ENCODE data around the gene GRIN3B.
A peak's percentile ranks its signal among the peaks of the same experiment; 100 is the strongest.
"Not testable (repeated sequence)": the region's sequence is repeated elsewhere in the genome, so short reads cannot be mapped to it uniquely, and the experiment has no call there.

Gene GRIN3B

DNA sequence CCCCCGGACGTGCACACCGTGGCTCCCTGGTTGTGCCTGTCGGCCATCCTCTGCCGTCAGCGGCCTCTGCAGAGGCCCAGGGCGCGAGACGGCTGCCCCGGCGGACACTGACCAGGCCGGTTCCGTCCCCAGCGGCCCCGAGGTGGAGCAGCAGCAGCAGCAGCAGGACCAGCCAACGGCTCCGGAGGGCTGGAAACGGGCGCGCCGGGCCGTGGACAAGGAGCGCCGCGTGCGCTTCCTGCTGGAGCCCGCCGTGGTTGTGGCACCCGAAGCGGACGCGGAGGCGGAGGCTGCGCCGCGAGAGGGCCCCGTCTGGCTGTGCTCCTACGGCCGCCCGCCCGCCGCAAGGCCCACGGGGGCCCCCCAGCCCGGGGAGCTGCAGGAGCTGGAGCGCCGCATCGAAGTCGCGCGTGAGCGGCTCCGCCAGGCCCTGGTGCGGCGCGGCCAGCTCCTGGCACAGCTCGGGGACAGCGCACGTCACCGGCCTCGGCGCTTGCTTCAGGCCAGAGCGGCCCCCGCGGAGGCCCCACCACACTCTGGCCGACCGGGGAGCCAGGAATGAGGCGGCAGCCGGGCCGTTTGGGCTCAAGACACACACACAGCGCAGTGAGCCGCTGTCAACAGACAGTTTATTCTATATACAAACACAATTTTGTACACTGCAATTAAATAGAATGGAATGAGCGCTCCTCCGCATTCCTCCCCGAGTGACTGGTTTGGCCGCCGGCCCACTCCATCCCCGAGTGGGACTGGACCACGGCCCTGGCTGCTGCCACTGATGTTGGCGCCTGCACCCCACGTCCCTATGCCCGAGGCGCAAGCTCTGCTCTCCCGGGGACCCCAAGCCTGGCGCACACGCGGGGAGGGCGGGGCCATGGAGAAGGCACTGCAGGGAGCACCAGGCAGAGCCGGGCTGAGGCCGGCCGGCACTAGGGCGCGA is 9.1 kb downstream of the GRIN3B start:
- DNase-seq: no peak

DNA sequence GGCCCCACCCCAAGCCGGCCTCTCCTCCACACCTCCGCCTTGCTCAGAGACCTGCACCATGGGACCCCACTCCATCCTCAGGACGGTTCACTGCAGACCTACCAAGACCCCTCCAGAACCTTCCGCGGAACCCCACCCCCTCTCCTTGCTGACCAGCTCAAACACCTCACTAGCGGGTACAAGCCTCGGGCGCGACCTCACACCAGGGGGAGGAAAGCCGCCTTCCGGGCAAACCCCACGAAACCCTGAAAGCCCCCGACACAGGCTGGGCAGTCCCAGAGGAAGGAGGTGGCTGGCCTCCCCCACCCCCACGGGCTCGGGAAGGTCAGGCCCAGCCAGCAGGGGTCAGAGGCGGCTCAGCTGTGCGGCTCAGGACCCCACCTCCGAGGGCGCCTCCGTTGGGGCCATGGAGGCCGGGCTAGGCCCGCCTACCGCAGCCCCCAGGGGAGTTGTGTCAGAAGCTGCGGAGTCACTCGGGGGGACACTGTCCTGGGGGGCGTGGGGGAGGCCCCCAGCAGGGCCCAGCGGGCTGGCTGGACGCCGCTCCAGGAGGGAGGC is 9.8 kb downstream of the GRIN3B start:
- no peak for DNase-seq

GRCh38 chr19:1010586-1011510 is 10.6 kb downstream of the GRIN3B start:
- no peak for DNase-seq

DNA sequence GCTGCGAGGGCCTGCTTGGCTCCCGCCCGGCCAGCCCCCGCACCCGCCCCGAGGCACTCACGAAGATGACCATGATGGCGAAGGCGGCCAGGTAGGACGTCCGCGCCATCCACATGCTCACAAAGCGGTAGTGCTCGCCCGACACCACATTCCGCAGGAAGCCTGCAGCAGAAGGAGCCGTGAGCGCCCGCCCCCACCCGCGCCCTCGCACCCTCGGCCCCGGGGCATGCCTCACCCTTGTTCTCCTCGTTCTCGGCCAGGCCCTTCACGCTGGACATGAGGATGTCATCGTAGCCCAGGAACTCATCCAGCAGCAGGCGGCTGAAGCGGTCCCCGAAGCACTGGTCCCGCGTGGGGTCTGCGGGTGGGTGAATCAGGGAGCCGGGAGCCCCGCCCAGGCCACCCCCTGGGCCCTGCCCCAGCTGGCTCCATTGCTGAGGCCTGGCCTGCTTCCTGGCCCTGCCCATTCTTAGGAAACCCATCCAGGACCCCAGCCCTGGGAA is 11.7 kb downstream of the GRIN3B start:
- DNase-seq: no peak

GRCh38 chr19:1012334-1012733 is 12.1 kb downstream of the GRIN3B start:
- no peak for DNase-seq

DNA sequence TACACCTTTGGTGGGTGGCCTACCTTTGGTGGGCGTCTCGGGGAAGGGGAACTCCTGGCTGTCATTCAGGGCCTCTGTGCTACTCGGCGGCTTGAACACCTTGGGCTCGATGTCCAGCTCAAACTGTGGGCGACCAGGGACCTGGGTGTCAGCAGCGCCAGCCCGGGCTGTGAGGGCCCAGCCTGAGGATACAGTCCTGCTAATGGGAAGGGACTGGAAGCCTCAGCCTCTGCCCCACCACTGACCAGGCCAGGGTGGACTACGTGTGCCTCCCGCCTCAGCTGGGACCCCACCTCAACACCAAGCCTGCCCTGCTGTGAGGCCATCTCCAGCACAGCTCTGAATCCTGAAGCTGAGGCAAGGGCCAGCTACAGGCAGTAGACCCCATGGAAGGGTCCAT is 13.0 kb downstream of the GRIN3B start:
- DNase-seq: no peak

DNA sequence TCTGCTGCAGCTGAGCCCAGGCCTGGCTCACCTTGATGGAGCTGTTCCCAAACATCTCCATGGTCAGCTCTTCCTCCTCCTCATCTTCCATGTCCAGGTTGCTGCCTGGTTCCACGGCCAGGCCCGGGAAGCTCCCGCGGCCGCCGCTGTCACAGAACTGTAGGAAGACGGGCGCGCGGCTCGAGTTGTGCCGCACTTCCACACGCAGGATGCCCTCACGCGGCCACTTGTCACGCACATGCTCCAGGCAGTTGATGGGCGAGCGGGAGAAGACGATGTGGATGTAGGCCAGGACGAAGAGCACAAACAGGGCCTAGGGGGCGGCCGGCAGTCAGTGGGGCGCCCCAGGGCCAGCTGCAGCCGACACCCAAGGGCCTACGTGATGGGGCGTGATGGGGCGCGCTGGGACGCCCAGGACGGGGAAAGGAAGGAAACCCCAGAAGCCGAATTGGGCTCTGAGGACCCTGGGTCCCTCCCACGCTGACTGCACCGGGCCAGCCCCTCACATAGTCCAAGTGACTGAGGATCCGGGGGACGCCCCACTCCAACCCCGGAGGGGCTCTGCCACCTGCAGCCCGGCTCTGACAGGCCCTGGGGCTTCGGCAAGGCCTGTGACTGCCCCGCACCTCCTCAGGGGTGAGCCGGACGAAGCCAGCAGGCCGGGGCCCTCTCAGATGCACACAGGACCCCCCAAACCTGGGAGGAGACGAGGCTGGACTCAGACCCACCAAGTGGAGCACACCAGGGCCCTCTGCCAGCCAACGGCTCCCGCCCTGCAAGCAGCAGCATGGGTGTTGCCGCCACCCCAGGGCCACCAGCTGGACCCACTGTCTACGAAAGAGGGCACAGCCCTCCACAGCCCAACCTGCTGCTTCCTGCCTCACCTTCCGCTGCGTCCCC is 14.2 kb downstream of the GRIN3B start:
- no peak for DNase-seq

DNA sequence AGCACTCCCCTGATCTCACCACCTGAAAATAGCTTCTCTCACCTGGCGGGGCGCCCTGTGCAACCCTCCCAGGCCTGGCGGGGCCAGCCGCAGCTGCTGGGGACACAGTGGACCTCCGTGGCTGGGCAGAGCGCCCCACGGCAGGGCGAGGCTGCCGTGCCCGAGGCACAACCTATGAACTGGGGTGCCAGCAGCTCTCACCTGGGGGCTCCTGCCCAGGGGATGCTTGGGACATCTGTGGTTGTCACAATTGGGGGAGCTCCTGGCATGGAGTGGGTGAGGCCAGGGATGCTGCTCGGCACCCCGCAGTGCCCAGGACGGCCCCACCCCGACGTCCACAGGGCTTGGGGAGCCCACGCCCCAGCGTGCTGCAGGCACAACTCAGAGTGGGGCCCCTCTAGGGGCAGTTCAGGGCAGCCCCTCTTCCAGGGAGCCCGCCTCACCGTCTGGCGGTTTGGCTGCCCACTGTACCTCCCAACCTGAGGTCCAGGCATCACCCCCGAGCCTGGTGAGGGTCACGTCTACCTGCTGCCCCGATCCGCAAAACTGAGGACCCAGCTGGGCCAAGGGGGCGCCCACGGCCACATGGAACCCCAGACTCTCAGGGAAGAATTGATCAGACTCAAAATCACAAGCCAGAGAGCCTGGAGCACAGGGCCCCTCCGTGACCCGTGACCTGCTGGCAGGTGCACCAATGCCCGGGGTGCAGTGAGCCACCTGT is 15.0 kb downstream of the GRIN3B start:
- DNase-seq: no peak

GRCh38 chr19:1015782-1016646 is 15.8 kb downstream of the GRIN3B start:
- no peak for DNase-seq

DNA sequence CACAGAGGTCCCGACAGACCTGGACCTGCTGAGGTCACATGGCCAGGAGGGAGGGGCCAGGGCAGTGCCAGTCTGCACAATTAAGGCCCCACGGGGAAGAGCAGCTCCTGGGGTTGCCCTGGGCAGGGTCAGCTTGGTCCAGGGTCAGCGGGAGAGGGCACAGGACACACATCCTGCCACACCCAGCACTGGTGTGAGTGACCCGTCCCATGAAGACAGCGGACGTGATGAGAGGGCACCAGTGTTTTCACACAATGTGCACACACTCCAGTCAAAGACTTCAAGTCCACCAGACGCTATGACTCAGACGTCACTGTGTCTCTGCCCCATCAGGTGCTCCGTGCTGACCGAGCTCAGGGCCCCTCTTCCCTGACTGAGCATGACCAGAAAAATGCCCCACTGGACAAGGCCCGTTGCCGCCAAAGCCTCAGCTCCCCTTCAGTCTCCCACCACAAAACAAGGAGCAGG is 16.5 kb downstream of the GRIN3B start:
- no peak for DNase-seq

GRCh38 chr19:1017115-1017905 is 17.1 kb downstream of the GRIN3B start:
- no peak for DNase-seq

DNA sequence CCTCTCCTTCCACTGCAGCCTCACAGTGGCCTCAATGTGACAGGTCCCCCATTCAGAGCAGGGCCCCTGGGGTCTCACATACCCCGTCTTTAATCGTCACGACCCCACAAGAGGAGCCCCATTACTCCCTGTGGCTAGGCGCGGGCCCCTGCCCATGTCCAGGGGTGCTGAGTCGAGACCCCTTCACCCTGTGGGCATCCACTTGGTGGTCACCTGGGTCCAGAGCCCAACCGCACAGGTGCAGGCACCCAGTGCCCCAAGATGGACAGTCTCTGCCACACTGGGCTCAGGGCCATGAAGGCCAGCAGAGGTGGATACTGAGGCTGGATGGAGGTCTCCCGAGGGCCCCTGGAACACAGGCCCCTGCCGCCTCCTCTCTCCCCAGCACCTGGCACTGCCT is 17.7 kb downstream of the GRIN3B start:
- no peak for DNase-seq

DNA sequence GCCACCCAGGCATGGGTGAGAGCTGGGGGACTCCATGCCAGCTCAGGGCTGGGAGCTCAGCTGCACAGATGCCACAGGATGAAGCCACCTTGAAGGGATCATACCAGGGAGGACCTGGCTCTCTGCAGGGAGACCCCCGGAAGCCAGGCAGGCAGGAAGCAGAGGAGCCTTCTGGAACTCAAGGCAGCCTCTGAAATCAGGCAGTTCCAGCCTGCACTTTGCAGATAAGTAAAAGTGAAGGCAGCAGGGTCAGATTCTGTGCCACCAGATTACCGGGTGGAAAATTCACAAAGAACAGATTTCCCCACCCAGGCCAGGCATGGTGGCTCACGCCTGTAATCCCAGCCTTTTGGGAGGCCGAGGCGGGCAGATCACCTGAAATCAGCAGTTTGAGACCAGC is 18.2 kb downstream of the GRIN3B start:
- DNase-seq: no peak

GRCh38 chr19:1018932-1019615 is 18.9 kb downstream of the GRIN3B start:
- no peak for DNase-seq

DNA sequence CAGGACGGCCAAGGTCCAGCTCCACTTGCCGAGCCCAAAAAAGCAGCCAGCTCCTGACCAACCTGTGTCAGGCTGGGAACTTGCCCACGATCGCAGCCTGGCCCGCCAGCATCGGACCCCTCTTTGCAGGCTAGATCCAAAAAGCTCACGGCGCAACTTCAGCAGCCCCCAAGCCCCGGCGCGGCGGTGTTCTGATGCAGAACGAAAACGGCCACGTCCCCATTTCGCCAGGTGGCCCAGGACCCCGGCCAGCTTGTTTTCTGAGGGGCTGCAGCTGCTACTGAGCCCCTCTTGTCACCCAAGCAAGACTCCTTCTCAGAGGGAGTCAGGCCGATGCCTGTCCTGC is 19.4 kb downstream of the GRIN3B start:
- no peak for DNase-seq

DNA sequence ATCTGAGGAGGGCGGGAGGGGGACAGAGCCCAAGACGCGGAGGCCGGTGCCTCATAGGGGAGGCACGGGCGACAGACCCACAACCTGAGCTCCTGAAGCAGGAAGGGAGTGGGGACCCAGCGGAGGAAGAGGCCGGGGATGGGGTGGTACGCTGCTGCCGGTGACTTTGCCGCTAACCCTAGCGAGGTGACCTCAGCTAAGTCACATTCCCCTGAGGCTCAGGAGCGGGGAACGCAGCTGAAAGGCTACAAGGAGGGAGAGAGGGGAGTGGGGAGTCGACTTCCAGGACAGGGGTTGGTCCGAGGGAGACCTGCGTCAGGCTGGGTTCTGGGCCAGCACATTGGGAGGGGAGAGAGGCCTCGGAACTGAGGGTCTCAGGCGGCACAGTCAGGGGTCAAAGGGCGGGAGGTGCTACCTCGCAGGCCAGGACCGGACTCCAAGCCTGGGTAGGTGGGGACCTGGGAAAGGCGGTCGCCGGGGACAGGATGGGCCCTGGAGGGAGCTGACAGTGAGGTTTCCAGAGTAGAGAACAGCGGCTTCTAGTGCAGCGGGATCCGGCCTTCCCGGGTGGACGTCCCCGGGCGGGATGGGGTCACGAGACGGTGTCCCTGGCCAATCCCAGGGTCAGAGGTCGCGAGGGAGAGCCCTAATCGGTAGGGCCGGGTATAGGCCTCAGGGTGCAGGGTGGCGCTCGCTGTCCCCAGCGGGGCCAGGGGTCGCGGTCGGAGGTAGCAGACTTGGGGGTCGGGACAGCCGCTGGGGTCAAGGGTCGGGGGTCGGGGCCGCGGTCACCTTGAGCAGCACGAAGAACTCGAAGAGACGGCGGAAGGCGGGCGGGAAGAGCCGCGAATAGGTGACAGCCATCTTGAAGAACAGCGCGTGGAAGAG is 20.0 kb downstream of the GRIN3B start:
- DNase-seq: no peak

GRCh38 chr19:1020868-1021425 is 20.7 kb downstream of the GRIN3B start, which contains the start of gene TMEM259:
TMEM259 (minus strand) TSS chr19:1021123; CDS start chr19:1020996, 127 bp downstream.
- DNase-seq: peak; percentile 99

DNA sequence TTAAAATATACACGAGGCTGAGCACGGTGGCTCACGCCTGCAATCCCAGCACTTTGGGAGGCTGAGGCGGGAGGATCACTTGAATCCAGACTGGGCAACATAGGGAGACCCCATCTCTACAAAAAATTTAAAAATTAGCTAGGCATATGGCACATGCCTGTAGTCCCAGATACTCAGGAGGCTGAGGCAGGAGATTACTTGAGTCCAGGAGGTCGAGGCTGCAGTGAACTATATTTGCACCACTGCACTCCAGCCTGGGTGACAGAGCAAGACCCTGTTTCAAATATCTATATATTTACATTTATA is 23.6 kb downstream of the GRIN3B start:
- DNase-seq: not testable (repeated sequence)
